Neural cell (in vitro differentiated cells): ENCODE data around the gene UGT2B15. TPM values are rescaled to one million over a fixed set of nuclear protein-coding genes. Genes with fewer than 3 reads are reported as not detected.

ENCODE experiments used
- H2AFZ ChIP-seq: fragments of 200-600, 300-800 bp; sonication (generic), shearing (Covaris generic); 2 replicates; pipeline ENCODE4 v1.6.0; 2014; ENCODE audit warnings: low read depth, mild to moderate bottlenecking, antibody characterized with exemption, low read length, moderate library complexity
- H3F3A ChIP-seq: fragments of 200-600 bp; shearing (Covaris generic); 2 replicates; pipeline ENCODE4 v1.6.1; 2016; ENCODE audit warnings: mild to moderate bottlenecking, moderate library complexity, mixed read lengths, antibody characterized with exemption, low read length; ENCODE audit not compliant: insufficient read depth, poor library complexity, severe bottlenecking
- H3K27ac ChIP-seq: fragments of 200-600, 300-800 bp; sonication (generic), shearing (Covaris generic); 2 replicates; pipeline ENCODE4 v1.5.1; 2014; ENCODE audit warnings: mild to moderate bottlenecking, low read length, moderate library complexity
- H3K27me3 ChIP-seq: fragments of 300-800, 200-600 bp; sonication (generic), shearing (Covaris generic); 2 replicates; pipeline ENCODE4 v1.6.0; 2014; ENCODE audit warnings: mild to moderate bottlenecking, low read depth, low read length, moderate library complexity; ENCODE audit not compliant: insufficient read depth
- H3K36me3 ChIP-seq: fragments of 300-800, 200-600 bp; sonication (generic), shearing (Covaris generic); 2 replicates; pipeline ENCODE4 v1.5.1; 2014; ENCODE audit warnings: mild to moderate bottlenecking, antibody characterized with exemption, low read length, moderate library complexity; ENCODE audit not compliant: insufficient read depth
- H3K4me2 ChIP-seq: fragments of 300-800, 200-600 bp; sonication (generic), shearing (Covaris generic); 2 replicates; pipeline ENCODE4 v1.6.0; 2014; ENCODE audit warnings: mild to moderate bottlenecking, low read length
- H3K4me3 ChIP-seq: fragments of 300-800, 200-600 bp; sonication (generic), shearing (Covaris generic); 2 replicates; pipeline ENCODE4 v1.5.1; 2014; ENCODE audit warnings: mild to moderate bottlenecking, low read length, moderate library complexity
- H3K79me2 ChIP-seq: fragments of 200-600 bp; shearing (Covaris generic); replicated peaks from 2 replicates; pipeline ENCODE4 v1.6.0; 2014; ENCODE audit warnings: mild to moderate bottlenecking, low read length, moderate library complexity; ENCODE audit not compliant: insufficient read depth
- H3K9ac ChIP-seq: fragments of 300-800, 200-600 bp; sonication (generic), shearing (Covaris generic); 2 replicates; pipeline ENCODE4 v1.6.1; 2016; ENCODE audit warnings: mild to moderate bottlenecking, low read length, mixed read lengths
- H3K9me2 ChIP-seq: fragments of 200-600 bp; shearing (Covaris generic); 2 replicates; pipeline ENCODE4 v1.6.1; 2016; ENCODE audit warnings: mild to moderate bottlenecking, low read length, mixed read lengths; ENCODE audit not compliant: insufficient read depth
- H3K9me3 ChIP-seq: fragments of 200-600, 300-800 bp; sonication (generic), shearing (Covaris generic); 2 replicates; pipeline ENCODE4 v1.6.1; 2016; ENCODE audit warnings: mild to moderate bottlenecking, mixed run types, low read length, moderate library complexity, mixed read lengths
- H4K20me1 ChIP-seq: fragments of 200-600 bp; shearing (Covaris generic); 2 replicates; pipeline ENCODE4 v1.6.1; 2016; ENCODE audit warnings: mild to moderate bottlenecking, mixed run types; ENCODE audit not compliant: insufficient read depth
- EP300 ChIP-seq: fragments of 450-650 bp; conservative IDR thresholded peaks from 2 replicates; pipeline ENCODE4 v1.6.1; 2014; ENCODE audit warnings: antibody characterized with exemption, mild to moderate bottlenecking, moderate library complexity; ENCODE audit not compliant: poor library complexity, severe bottlenecking
- EZH2 ChIP-seq: fragments of 200-600, 300-800 bp; shearing (Covaris generic), sonication (generic); IDR thresholded peaks from 2 replicates; pipeline ENCODE4 v1.6.1; 2014; ENCODE audit warnings: antibody characterized with exemption, low read length, borderline replicate concordance, mild to moderate bottlenecking; ENCODE audit not compliant: insufficient read depth, poor library complexity, severe bottlenecking
- MXI1 ChIP-seq: fragments of 450-650 bp; conservative IDR thresholded peaks from 2 replicates; pipeline ENCODE4 v1.6.1; 2014; ENCODE audit warnings: antibody characterized with exemption, mild to moderate bottlenecking; ENCODE audit not compliant: poor library complexity, severe bottlenecking
- POLR2AphosphoS5 ChIP-seq: IDR thresholded peaks from 2 replicates; pipeline ENCODE4 v1.6.1; 2012
- RAD21 ChIP-seq: fragments of 450-650 bp; conservative IDR thresholded peaks from 2 replicates; pipeline ENCODE4 v1.6.1; 2014; ENCODE audit warnings: antibody characterized with exemption, mild to moderate bottlenecking, moderate library complexity
- SMC3 ChIP-seq: fragments of 450-650 bp; conservative IDR thresholded peaks from 2 replicates; pipeline ENCODE4 v1.6.1; 2014; ENCODE audit warnings: antibody characterized with exemption, mild to moderate bottlenecking, moderate library complexity; ENCODE audit not compliant: poor library complexity
- TAF1 ChIP-seq: IDR thresholded peaks from 2 replicates; pipeline ENCODE4 v1.6.1; 2012; ENCODE audit warnings: low read depth
- polyA plus RNA-seq: library from polyadenylated mRNA; depleted of rRNA; stranded (reverse); fragments of >200 nt; gene quantifications from 2 replicates; pipeline ENCODE4 v1.2.3, GENCODE V29; 2014
- TF ChIP-seq, protein P1 (sequence below): fragments of 450-650 bp; IDR thresholded peaks from 2 replicates; pipeline ENCODE4 v1.5.1; 2014; ENCODE audit warnings: antibody characterized with exemption, mild to moderate bottlenecking, moderate library complexity; ENCODE audit not compliant: poor library complexity, severe bottlenecking
- TF ChIP-seq, protein P2 (sequence below): IDR thresholded peaks from 2 replicates; pipeline ENCODE4 v1.6.1; 2012; ENCODE audit warnings: borderline replicate concordance

UGT2B15 gene
- polyA plus RNA-seq, 1 donor from 2014 or later: not detected

GRCh38 chr4:68700152-68700551 is 29.7 kb upstream of the UGT2B15 start:
- no peaks in the 10 kb centered on the region for H3K79me2 ChIP-seq
- H3K9ac ChIP-seq: no peak overlapping the region
- no peaks in the 10 kb centered on the region for H3F3A ChIP-seq
- H3K9me3 ChIP-seq: no peaks in the 10 kb centered on the region
- H4K20me1 ChIP-seq: no peaks in the 10 kb centered on the region
- no peaks in the 10 kb centered on the region for H3K36me3 ChIP-seq
- H3K4me2 ChIP-seq: no peak overlapping the region
- H2AFZ ChIP-seq: no peak overlapping the region
- no peaks in the 10 kb centered on the region for H3K27me3 ChIP-seq
- TF ChIP-seq POLR2AphosphoS5: no peak
- no peak for TF ChIP-seq MXI1
- TF ChIP-seq, protein P1, sequence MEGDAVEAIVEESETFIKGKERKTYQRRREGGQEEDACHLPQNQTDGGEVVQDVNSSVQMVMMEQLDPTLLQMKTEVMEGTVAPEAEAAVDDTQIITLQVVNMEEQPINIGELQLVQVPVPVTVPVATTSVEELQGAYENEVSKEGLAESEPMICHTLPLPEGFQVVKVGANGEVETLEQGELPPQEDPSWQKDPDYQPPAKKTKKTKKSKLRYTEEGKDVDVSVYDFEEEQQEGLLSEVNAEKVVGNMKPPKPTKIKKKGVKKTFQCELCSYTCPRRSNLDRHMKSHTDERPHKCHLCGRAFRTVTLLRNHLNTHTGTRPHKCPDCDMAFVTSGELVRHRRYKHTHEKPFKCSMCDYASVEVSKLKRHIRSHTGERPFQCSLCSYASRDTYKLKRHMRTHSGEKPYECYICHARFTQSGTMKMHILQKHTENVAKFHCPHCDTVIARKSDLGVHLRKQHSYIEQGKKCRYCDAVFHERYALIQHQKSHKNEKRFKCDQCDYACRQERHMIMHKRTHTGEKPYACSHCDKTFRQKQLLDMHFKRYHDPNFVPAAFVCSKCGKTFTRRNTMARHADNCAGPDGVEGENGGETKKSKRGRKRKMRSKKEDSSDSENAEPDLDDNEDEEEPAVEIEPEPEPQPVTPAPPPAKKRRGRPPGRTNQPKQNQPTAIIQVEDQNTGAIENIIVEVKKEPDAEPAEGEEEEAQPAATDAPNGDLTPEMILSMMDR: no peak
- no peak for TF ChIP-seq SMC3
- no peak for TF ChIP-seq RAD21
- TF ChIP-seq, protein P2, sequence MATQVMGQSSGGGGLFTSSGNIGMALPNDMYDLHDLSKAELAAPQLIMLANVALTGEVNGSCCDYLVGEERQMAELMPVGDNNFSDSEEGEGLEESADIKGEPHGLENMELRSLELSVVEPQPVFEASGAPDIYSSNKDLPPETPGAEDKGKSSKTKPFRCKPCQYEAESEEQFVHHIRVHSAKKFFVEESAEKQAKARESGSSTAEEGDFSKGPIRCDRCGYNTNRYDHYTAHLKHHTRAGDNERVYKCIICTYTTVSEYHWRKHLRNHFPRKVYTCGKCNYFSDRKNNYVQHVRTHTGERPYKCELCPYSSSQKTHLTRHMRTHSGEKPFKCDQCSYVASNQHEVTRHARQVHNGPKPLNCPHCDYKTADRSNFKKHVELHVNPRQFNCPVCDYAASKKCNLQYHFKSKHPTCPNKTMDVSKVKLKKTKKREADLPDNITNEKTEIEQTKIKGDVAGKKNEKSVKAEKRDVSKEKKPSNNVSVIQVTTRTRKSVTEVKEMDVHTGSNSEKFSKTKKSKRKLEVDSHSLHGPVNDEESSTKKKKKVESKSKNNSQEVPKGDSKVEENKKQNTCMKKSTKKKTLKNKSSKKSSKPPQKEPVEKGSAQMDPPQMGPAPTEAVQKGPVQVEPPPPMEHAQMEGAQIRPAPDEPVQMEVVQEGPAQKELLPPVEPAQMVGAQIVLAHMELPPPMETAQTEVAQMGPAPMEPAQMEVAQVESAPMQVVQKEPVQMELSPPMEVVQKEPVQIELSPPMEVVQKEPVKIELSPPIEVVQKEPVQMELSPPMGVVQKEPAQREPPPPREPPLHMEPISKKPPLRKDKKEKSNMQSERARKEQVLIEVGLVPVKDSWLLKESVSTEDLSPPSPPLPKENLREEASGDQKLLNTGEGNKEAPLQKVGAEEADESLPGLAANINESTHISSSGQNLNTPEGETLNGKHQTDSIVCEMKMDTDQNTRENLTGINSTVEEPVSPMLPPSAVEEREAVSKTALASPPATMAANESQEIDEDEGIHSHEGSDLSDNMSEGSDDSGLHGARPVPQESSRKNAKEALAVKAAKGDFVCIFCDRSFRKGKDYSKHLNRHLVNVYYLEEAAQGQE: no peak
- TF ChIP-seq TAF1: no peak
- TF ChIP-seq EZH2: no peak
- TF ChIP-seq EP300: no peak
- H3K4me3 ChIP-seq: no peak overlapping the region
- no peak overlapping the region for H3K27ac ChIP-seq
- H3K9me2 ChIP-seq: no peaks in the 10 kb centered on the region

DNA sequence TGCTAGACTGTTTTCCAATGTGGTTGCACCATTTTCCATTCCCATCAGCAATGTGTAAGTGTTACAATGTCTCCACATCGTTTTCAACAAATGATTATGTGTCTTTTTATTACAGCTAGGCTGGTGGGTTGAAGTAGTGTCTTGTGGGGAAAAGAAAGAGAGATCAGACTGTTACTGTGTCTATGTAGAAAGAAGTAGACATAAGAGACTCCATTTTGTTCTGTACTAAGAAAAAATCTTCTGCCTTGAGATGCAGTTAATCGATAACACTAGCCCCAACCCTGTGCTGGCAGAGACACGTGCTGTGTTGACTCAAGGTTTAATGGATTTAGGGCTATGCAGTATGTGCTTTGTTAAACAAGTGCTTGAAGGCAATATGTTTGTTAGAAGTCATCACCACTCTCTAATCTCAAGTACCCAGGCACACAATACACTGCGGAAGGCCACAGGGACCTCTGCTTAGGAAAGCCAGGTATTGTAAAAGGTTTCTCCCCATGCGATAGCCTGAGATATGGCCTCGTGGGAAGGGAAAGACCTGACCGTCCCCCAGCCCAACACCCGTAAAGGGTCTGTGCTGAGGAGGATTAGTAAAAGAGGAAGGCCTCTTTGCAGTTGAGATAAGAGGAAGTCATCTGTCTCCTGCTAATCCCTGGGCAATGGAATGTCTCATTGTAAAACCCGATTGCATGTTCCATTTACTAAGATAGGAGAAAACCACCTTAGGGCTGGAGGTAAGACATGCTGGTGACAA is 23.0 kb upstream of the UGT2B15 start:
- Histone ChIP-seq H3K9me2 (no peaks in the 10 kb centered on the region), H3K27me3 (no peaks in the 10 kb centered on the region), H3K4me3 (no peak overlapping the region), H3K36me3 (no peaks in the 10 kb centered on the region), H3K79me2 (no peaks in the 10 kb centered on the region), H3K4me2 (no peak overlapping the region), H3K9me3 (no peaks in the 10 kb centered on the region), H3F3A (no peaks in the 10 kb centered on the region), H2AFZ (no peak overlapping the region), H4K20me1 (no peaks in the 10 kb centered on the region), H3K9ac (no peak overlapping the region), H3K27ac (no peak overlapping the region)
- TF ChIP-seq EZH2 (no peak), EP300 (no peak)
